CD4-positive, alpha-beta T cell (primary cell): Measurements from ENCODE around the gene POP4. TPM values are rescaled to one million over a fixed set of nuclear protein-coding genes. Genes with fewer than 3 reads are reported as not detected.

Source experiments
- ATAC-seq: fragments of 200-7000 bp; cut with Tn5 transposase; one replicate; pipeline ENCODE4 v1.10.0; 2022; ENCODE audit warnings: mild to moderate bottlenecking; ENCODE audit not compliant: poor library complexity
- CTCF ChIA-PET: fragments of 350-600 bp; sonication (Branson Sonifier 250); formaldehyde crosslinking; loops from one replicate; lab custom pipeline; 2021; ENCODE audit warnings: antibody characterized with exemption, inconsistent platforms; lab: Charles Lee
- POLR2A ChIA-PET: fragments of 350-600 bp; sonication (Branson Sonifier 250); formaldehyde crosslinking; loops from one replicate; lab custom pipeline; 2021; ENCODE audit warnings: antibody characterized with exemption, inconsistent platforms; lab: Charles Lee
- DNase-seq, 14 experiments: peaks; one replicate each; pipeline ENCODE4 v3.0.0-alpha.2; 2013 to 2020; ENCODE audit warnings: mixed read lengths in 2 of 14
- H3K27ac ChIP-seq, 2 donors: one replicate each; pipeline versions ENCODE4 v1.5.1 to v1.7.0; 2013; ENCODE audit warnings: low read length in 2 of 2, low read depth in 1 of 2, mild to moderate bottlenecking in 1 of 2
- H3K27me3 ChIP-seq, 2 experiments: 1 replicate in 1 of 2; 2 replicates in 1 of 2; pipeline versions ENCODE4 v1.6.1 to v1.7.0; 2013; ENCODE audit warnings: low read length in 2 of 2, control low read depth in 1 of 2, mild to moderate bottlenecking in 1 of 2, moderate library complexity in 1 of 2; ENCODE audit not compliant: insufficient read depth in 2 of 2, control insufficient read depth in 1 of 2
- H3K36me3 ChIP-seq: one replicate; pipeline ENCODE4 v1.6.1; 2013; ENCODE audit warnings: low read length, control low read depth; ENCODE audit not compliant: insufficient read depth
- H3K4me1 ChIP-seq: one replicate; pipeline ENCODE4 v1.6.1; 2013; ENCODE audit warnings: low read length, control low read depth; ENCODE audit not compliant: insufficient read depth
- H3K4me3 ChIP-seq: one replicate; pipeline ENCODE4 v1.5.1; 2013; ENCODE audit warnings: mild to moderate bottlenecking, low read length, moderate library complexity
- H3K9me3 ChIP-seq, 2 experiments: 1 replicate in 1 of 2; 2 replicates in 1 of 2; pipeline versions ENCODE4 v1.6.1 to v1.7.0; 2013; ENCODE audit warnings: low read length in 2 of 2, mild to moderate bottlenecking in 2 of 2, control low read depth in 1 of 2, moderate library complexity in 1 of 2; ENCODE audit not compliant: control insufficient read depth in 1 of 2, insufficient read depth in 1 of 2
- H3K27ac Mint-ChIP-seq: one replicate; pipeline ENCODE4 v1.8.0; 2020; ENCODE audit warnings: mixed read lengths
- H3K27me3 Mint-ChIP-seq: one replicate; pipeline ENCODE4 v1.8.0; 2021; ENCODE audit warnings: mixed read lengths
- H3K36me3 Mint-ChIP-seq: one replicate; pipeline ENCODE4 v1.8.0; 2021; ENCODE audit warnings: low read depth, mixed read lengths
- H3K4me1 Mint-ChIP-seq: one replicate; pipeline ENCODE4 v1.8.0; 2021; ENCODE audit warnings: low read depth, mixed read lengths
- H3K4me3 Mint-ChIP-seq: one replicate; pipeline ENCODE4 v1.8.0; 2020; ENCODE audit warnings: mild to moderate bottlenecking, mixed read lengths
- H3K9me3 Mint-ChIP-seq: one replicate; pipeline ENCODE4 v1.8.0; 2020; ENCODE audit warnings: mixed read lengths
- CTCF ChIP-seq: fragments of 200-600 bp; IDR thresholded peaks from one replicate; pipeline ENCODE4 v1.8.0; 2022; ENCODE audit warnings: antibody characterized with exemption, mild to moderate bottlenecking
- intact Hi-C, 2 experiments: fragments of 100-400 bp; cut with DNase I in 1 of 2; cut with micrococcal nuclease in 1 of 2; formaldehyde crosslinking; loops; one replicate each; pipeline versions ENCODE4 v1.15.1 to v1.9.0; 2023 to 2025; cut with DNase I, micrococcal nuclease
- total RNA-seq, 174 experiments: library from RNA in 2 of 174; stranded (reverse) in 2 of 174; gene quantifications; one replicate each; pipeline ENCODE4 v1.2.3 and lab custom pipeline; 2021 to 2026

The POP4 gene
- total RNA-seq, 2 experiments from 2014 or later: 40.5 to 42.0 TPM

- peaks cover 12% of the 10 kb centered on the region for H3K4me1 Mint-ChIP-seq
- Histone ChIP-seq H3K27me3 (peaks cover 5 to 18% of the 10 kb centered on the region in 2 experiments), H3K36me3 (no peaks in the 10 kb centered on the region), H3K4me3 (no peak overlapping the region), H3K9me3 (peaks cover 0 to 8% of the 10 kb centered on the region in 2 experiments), H3K27ac (peak overlapping the region in 1 of 2 donors; percentile 38), H3K4me1 (peaks cover 9% of the 10 kb centered on the region)
- DNase-seq (no peak), ATAC-seq (no peak)
- peak overlapping the region; percentile 60 for H3K27ac Mint-ChIP-seq
- CTCF ChIA-PET: interaction anchor here (0.6 kb wide), 1 partner anchor 290 kb away, joined by 5 read pairs; no protein-coding TSS in a partner anchor
- no peak overlapping the region for H3K4me3 Mint-ChIP-seq
- H3K9me3 Mint-ChIP-seq: no peaks in the 10 kb centered on the region
- H3K27me3 Mint-ChIP-seq: peaks cover 36% of the 10 kb centered on the region
- no peaks in the 10 kb centered on the region for H3K36me3 Mint-ChIP-seq
- POLR2A ChIA-PET: interaction anchor here (1.0 to 1.1 kb wide), 3 partner anchors 19 to 129 kb away, joined by 3 read pairs; partner anchors contain the start of gene POP4
- intact Hi-C loops: no loop called here
- no peak for TF ChIP-seq CTCF
These were observed 19.0 kb upstream of the POP4 start for GRCh38 chr19:29587059-29587458.

GRCh38 chr19:29587518-29587986 lies 18.5 kb upstream of the POP4 start:
- no peaks in the 10 kb centered on the region for H3K36me3 ChIP-seq
- ATAC-seq (peak; percentile 94), DNase-seq (peak in 12 of 14 experiments; percentile 9 to 79 (median 38))
- H3K9me3 Mint-ChIP-seq: no peaks in the 10 kb centered on the region
- peaks cover 12% of the 10 kb centered on the region for H3K4me1 Mint-ChIP-seq
- H3K27ac ChIP-seq: peak overlapping the region in 1 of 2 donors; percentile 38
- peak overlapping the region; percentile 60 for H3K27ac Mint-ChIP-seq
- intact Hi-C loops: no loop called here
- peaks cover 0 to 8% of the 10 kb centered on the region in 2 experiments for H3K9me3 ChIP-seq
- peaks cover 40% of the 10 kb centered on the region for H3K27me3 Mint-ChIP-seq
- POLR2A ChIA-PET: interaction anchor here (1.0 to 1.1 kb wide), 3 partner anchors 19 to 129 kb away, joined by 3 read pairs; partner anchors contain the start of gene POP4
- H3K4me1 ChIP-seq: peaks cover 9% of the 10 kb centered on the region
- TF ChIP-seq CTCF: no peak
- no peak overlapping the region for H3K4me3 Mint-ChIP-seq
- H3K27me3 ChIP-seq: peaks cover 5 to 16% of the 10 kb centered on the region in 2 experiments
- H3K4me3 ChIP-seq: no peak overlapping the region
- no peaks in the 10 kb centered on the region for H3K36me3 Mint-ChIP-seq
- CTCF ChIA-PET: interaction anchor here (1.9 kb wide), 1 partner anchor 22 kb away, joined by 4 read pairs; no protein-coding TSS in a partner anchor

GRCh38 chr19:29588095-29588494 lies 18.0 kb upstream of the POP4 start:
- no peak overlapping the region for H3K27ac Mint-ChIP-seq
- CTCF ChIA-PET: interaction anchor here (1.9 kb wide), 1 partner anchor 22 kb away, joined by 4 read pairs; no protein-coding TSS in a partner anchor
- intact Hi-C loops: no loop called here

More at GRCh38 chr19:29588095-29588494, 18.0 kb upstream of the POP4 start:
- no peak overlapping the region for H3K4me3 ChIP-seq
- H3K4me1 ChIP-seq: peaks cover 9% of the 10 kb centered on the region
- H3K27me3 ChIP-seq: peaks cover 5 to 15% of the 10 kb centered on the region in 2 experiments
- no peaks in the 10 kb centered on the region for H3K36me3 ChIP-seq
- no peak for ATAC-seq
- POLR2A ChIA-PET: interaction anchor here (1.1 kb wide), 2 partner anchors 18 to 128 kb away, joined by 3 read pairs; partner anchors contain the start of gene POP4
- no peak overlapping the region for H3K27ac ChIP-seq
- no peak for TF ChIP-seq CTCF
- no peaks in the 10 kb centered on the region for H3K36me3 Mint-ChIP-seq
- peaks cover 0 to 8% of the 10 kb centered on the region in 2 experiments for H3K9me3 ChIP-seq
- H3K4me3 Mint-ChIP-seq: no peak overlapping the region
- no peak for DNase-seq
- H3K9me3 Mint-ChIP-seq: no peaks in the 10 kb centered on the region
- peaks cover 42% of the 10 kb centered on the region for H3K27me3 Mint-ChIP-seq
- peaks cover 12% of the 10 kb centered on the region for H3K4me1 Mint-ChIP-seq
